Psoas muscle (tissue), 8 donors: ENCODE results near the gene AKR1A1. TPM values are rescaled to one million over a fixed set of nuclear protein-coding genes. Genes with fewer than 3 reads are reported as not detected.

Experiments used
- ATAC-seq, 4 donors: fragments of 200-7000 bp; cut with Tn5 transposase; one replicate each; pipeline ENCODE4 v1.9.1; 2020; ENCODE audit warnings: moderate library complexity in 3 of 4, mild to moderate bottlenecking in 2 of 4
- DNase-seq, 2 donors: peaks; one replicate each; pipeline ENCODE4 v3.0.0-alpha.2; 2020
- H3K27ac ChIP-seq: fragments of 200-600 bp; one replicate; pipeline ENCODE4 v1.8.0; 2022
- H3K27me3 ChIP-seq, 3 donors: fragments of 200-600 bp in 1 of 3; one replicate each; pipeline versions ENCODE4 v1.6.1 to v1.8.0; 2013 to 2022; ENCODE audit warnings: low read length in 2 of 3, mild to moderate bottlenecking in 2 of 3, moderate library complexity in 1 of 3; ENCODE audit not compliant: insufficient read depth in 3 of 3
- H3K36me3 ChIP-seq, 2 donors: fragments of 200-600 bp in 1 of 2; one replicate each; pipeline versions ENCODE4 v1.6.1 to v1.8.0; 2013 to 2022; ENCODE audit warnings: low read depth in 1 of 2, mild to moderate bottlenecking in 1 of 2, moderate library complexity in 1 of 2; ENCODE audit not compliant: insufficient read depth in 1 of 2
- H3K4me1 ChIP-seq: fragments of 200-600 bp; one replicate; pipeline ENCODE4 v1.8.0; 2022
- H3K4me3 ChIP-seq: fragments of 200-600 bp; one replicate; pipeline ENCODE4 v1.8.0; 2022; ENCODE audit warnings: mild to moderate bottlenecking
- H3K9me3 ChIP-seq: fragments of 200-600 bp; one replicate; pipeline ENCODE4 v1.8.0; 2022
- whole genome bisulfite sequencing, 3 donors: extraction: QIAGEN DNeasy Blood & Tissue Kit; methylation state at CpG; one replicate each; pipeline versions ENCODE4 v1.1.6 to v1.1.7; 2013; 5-methylcytosine and 5-hydroxymethylcytosine counted together
- intact Hi-C, 2 donors: fragments of 100-400 bp; cut with DNase I; formaldehyde crosslinking; loops; one replicate each; pipeline versions ENCODE4 v1.11.0 to v1.14.2; 2022
- long read RNA-seq, 2 donors: library from polyadenylated mRNA; unstranded; transcript quantifications; one replicate each; pipeline ENCODE4 v2.0.0, GENCODE V29; 2021
- polyA plus RNA-seq, 3 donors: library from polyadenylated mRNA; stranded (reverse); fragments of 200-250 nt; gene quantifications; one replicate each; pipeline ENCODE4 v1.2.3, GENCODE V29; 2013
- total RNA-seq, 4 donors: library from RNA; stranded (reverse); fragmentation: NEBNext Ultra II Directional in 2 of 4; extraction: Animal tissue kit (Norgen Biotek cat#: 25700) in 2 of 4; gene quantifications; one replicate each; pipeline versions ENCODE4 v1.2.1 to v1.2.4, GENCODE V29; 2021 to 2023
- TF ChIP-seq, protein P1 (sequence below): fragments of 200-600 bp; IDR thresholded peaks from one replicate; pipeline ENCODE4 v1.8.0; 2022; ENCODE audit warnings: antibody characterized with exemption
- donor health status: healthy with polysubstance abuse.
- donor health status: DM: no; HTN: no; CAD: no; lungs with moderate emphysema.
- donor health status: Bipolar disorder and iron deficiency.
- donor health status: healthy.
- donor health status: DM: yes; HTN: yes; CAD: no.
- donor health status: DM: no; HTN: no; CAD: no.
- donor health status: DM: no; HTN: no; CAD: no.
- donor health status: DM: yes; HTN: yes; CAD: no.

The AKR1A1 gene
- 10 to 100 TPM; 35.6 to 69.6 (median 51.3) TPM for total RNA-seq
- 10 to 100 TPM; 37.9 to 91.5 (median 45.5) TPM for polyA plus RNA-seq
- long read RNA-seq, donor 1, transcript AKR1A1-201 (9 exons, 1,166 nt) = major isoform, 12 of 32 reads
- long read RNA-seq, donor 1, transcript AKR1A1-202 (10 exons, 1,818 nt) = minor isoform, 7 of 32 reads
- long read RNA-seq, donor 1, transcript AKR1A1-214 (10 exons, 1,360 nt) = minor isoform, 8 of 32 reads
- long read RNA-seq, donor 1, partial matches to known transcripts = 1 of 32 reads
- long read RNA-seq, donor 1, other reads (novel, unspliced or antisense) = 4 of 32 reads
- long read RNA-seq, donor 2, transcript AKR1A1-214 (10 exons, 1,360 nt) = minor isoform, 7 of 36 reads
- long read RNA-seq, donor 2, transcript AKR1A1-201 (9 exons, 1,166 nt) = major isoform, 9 of 36 reads
- long read RNA-seq, donor 2, transcript AKR1A1-202 (10 exons, 1,818 nt) = major isoform, 9 of 36 reads
- long read RNA-seq, donor 2, partial matches to known transcripts = 3 of 36 reads
- long read RNA-seq, donor 2, other reads (novel, unspliced or antisense) = 7 of 36 reads

DNA sequence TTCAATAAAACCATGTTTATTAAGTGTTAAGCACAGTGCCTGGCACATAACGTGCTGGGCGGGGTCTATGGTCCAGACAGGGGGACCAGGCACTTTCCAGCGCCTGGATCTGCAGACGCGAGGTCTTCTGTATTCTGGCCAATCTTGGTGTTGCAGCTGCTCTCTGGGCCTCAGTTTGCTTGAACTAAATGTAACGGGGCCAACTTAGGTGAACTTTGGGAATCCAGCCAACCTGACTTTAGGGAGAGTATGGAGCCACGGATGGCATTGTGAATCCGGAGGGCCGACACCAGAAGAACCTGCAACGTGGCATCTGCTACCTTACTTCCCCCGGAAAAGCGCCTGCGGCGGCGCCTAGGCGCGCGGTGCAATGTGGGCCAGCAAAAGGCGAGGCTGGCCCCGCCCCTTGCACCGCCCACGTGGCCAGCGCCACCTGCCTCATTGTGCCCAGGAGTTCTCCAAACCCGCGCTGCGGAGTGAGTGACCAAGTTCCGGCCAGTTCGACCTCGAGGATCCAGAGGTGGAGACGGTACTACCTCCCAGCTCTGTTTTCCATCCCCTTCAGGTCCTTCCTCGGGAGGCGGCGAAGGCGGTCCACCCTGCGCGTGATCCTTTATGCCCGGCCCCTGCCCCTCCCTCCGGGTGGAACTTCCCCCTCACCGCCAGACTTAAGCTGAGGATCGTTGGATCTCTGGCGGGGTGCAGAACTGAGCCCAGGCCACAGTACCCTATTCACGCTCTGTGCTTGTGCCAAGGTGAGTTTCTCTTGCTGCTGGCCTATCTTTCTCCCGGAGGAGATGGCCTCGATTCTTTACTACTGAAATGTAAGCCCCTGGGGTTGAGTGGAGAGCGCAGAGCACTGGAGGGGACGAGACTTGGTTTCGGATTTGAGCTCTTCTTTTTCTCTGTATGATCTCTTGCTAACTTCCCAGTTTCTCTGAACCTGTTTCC is at the start of gene AKR1A1:
TSS of gene AKR1A1 (plus strand) at position 426 of the 951 bp plus-strand sequence. CDS start 10,969 bp downstream, outside the sequence.
- Histone ChIP-seq H3K27me3 (no peaks in the 10 kb centered on the region), H3K4me3 (peak within 1 kb of the TSS; percentile 92), H3K36me3 (peaks cover 0 to 30% of the 10 kb centered on the region in 2 donors), H3K27ac (peak within 1 kb of the TSS; percentile 96), H3K4me1 (peaks cover 12% of the 10 kb centered on the region), H3K9me3 (no peaks in the 10 kb centered on the region)
- 0 to 1% (median 0%) methylated on average over 40 to 47 of the region's 47 CpGs for WGBS, 3 donors
- TF ChIP-seq, protein P1, sequence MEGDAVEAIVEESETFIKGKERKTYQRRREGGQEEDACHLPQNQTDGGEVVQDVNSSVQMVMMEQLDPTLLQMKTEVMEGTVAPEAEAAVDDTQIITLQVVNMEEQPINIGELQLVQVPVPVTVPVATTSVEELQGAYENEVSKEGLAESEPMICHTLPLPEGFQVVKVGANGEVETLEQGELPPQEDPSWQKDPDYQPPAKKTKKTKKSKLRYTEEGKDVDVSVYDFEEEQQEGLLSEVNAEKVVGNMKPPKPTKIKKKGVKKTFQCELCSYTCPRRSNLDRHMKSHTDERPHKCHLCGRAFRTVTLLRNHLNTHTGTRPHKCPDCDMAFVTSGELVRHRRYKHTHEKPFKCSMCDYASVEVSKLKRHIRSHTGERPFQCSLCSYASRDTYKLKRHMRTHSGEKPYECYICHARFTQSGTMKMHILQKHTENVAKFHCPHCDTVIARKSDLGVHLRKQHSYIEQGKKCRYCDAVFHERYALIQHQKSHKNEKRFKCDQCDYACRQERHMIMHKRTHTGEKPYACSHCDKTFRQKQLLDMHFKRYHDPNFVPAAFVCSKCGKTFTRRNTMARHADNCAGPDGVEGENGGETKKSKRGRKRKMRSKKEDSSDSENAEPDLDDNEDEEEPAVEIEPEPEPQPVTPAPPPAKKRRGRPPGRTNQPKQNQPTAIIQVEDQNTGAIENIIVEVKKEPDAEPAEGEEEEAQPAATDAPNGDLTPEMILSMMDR = no peak
- intact Hi-C loops = no loop called here
- ATAC-seq = peak; percentile 97 to 99 (median 98)
- DNase-seq = peak; percentile 89 to 93

DNA sequence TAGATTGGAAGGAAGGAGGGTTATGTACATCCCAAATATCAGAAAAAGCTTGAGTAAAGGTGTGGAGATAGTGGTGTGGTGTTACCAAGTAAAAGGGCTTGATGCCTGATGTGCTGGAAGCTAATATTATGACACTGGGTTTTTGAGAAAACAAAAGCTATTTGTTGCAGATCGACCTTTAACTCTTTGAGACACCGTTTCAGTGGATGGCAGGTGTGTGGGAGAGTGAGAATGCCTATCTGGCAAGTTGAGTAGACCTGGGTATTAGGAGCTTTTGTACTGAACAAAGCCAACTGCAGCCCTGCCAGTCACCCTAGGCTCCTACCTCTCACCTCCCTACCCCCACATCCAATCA is 49.1 kb upstream of the AKR1A1 start:
- ATAC-seq = no peak
- Histone ChIP-seq H3K4me1 (peaks cover 16% of the 10 kb centered on the region), H3K9me3 (no peaks in the 10 kb centered on the region), H3K36me3 (peaks cover 0 to 4% of the 10 kb centered on the region in 2 donors), H3K4me3 (peak overlapping the region; percentile 83), H3K27ac (no peak overlapping the region), H3K27me3 (no peaks in the 10 kb centered on the region)
- TF ChIP-seq, protein P1 = no peak
- 53 to 59% (median 58%) methylated on average over 2 of the region's 2 CpGs for whole genome bisulfite sequencing, 3 donors
- intact Hi-C loops = no loop called here
- no peak for DNase-seq

DNA sequence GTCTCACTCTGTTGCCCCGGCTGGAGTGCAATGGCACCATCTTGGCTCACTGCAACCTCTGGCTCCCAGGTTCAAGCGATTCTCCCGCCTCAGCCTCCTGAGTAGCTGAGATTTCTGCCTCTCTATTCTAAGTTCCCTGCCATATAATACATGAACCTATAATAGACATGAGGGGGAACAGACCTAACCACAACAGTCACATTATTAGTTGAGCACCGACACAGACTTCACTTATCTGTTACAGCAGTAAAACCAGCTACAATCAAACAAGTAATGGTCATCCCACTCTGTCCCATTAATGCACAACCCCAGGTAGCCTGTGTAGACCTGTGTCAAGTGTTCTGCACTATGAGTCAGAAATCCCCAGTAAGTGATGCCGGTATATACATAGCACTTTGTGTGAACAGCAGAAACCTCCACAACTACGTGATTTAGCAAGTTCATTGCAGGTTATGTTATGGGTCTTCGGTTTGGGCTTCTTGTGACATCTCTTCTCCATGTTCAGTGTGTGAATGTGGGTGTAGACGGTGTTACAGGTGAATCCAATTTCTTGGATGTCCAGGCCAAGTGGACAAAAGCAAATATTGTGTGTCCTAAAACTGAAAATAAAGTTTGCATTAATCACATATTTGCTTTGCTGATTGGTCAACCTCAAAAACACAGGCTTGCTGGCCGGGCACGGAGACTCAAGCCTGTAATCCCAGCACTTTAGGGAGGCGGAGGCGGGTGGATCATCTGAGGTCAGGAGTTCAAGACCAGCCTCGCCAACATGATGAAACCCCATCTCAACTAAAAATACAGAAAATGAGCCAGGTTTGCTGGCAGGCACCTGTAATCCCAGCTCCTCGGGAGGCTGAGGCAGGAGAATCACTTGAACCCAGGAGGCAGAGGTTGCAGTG is 46.9 kb upstream of the AKR1A1 start:
- peaks cover 16% of the 10 kb centered on the region for H3K4me1 ChIP-seq
- ATAC-seq = no peak
- intact Hi-C loops = no loop called here

More for the DNA sequence above, 46.9 kb upstream of the AKR1A1 start:
- Histone ChIP-seq H3K27me3 (no peaks in the 10 kb centered on the region), H3K36me3 (peaks cover 0 to 5% of the 10 kb centered on the region in 2 donors), H3K4me3 (no peak overlapping the region), H3K27ac (no peak overlapping the region), H3K9me3 (no peaks in the 10 kb centered on the region)
- 92 to 94% (median 93%) methylated on average over 14 of the region's 14 CpGs for WGBS, 3 donors
- DNase-seq = no peak
- TF ChIP-seq, protein P1 = no peak
